ENCODE results near the gene PRKCZ. TPM values are rescaled to one million over a fixed set of nuclear protein-coding genes. Genes with fewer than 3 reads are reported as not detected.

The PRKCZ gene
- total RNA-seq, 2 donors from 2014 or later = 34.5 to 46.7 TPM

DNA sequence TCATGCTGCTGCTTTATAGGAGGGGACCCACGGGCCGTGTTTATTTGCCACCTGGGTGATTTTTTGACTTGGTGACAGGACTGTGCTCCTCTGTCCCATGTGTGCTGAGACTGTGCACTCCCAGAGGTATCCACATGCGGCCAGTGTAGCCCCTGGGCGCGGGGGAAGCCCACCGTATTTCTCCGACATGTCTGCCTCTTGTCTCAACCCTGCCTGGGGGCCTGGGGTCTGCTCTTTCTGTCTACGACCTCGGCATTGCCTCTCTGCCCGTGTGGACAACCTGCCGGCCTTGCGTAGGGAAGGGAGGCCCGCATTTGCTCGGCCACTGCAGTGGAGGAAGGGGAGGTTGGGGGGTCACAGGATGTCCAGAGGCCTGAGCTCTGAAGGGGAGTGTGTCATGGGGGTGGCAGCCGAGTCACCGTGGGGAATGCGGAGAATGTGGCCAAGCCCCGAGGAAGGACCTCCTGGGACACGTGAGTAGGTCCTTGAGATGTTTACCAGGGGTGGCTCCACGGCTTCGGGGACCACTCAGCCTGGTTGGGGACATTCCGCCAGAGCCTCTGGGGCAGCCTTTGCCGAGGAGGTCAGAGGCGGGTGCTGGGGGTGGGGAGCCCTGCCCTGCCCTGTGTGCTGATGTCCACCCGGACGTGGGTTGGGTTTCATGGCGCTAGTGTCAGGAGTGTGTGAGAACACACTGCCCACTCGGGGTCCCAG is 11.0 kb downstream of the PRKCZ start:
- intact Hi-C loops (cut with DNase I) = no loop called here
- DNase-seq (ENCODE audit: low spot score) = no peak
- TF ChIP-seq POLR2A (IDR thresholded peaks at IDR 0.05) (no peak), POLR2AphosphoS5 (IDR thresholded peaks at IDR 0.05) (no peak)
- TF ChIP-seq, protein P1, sequence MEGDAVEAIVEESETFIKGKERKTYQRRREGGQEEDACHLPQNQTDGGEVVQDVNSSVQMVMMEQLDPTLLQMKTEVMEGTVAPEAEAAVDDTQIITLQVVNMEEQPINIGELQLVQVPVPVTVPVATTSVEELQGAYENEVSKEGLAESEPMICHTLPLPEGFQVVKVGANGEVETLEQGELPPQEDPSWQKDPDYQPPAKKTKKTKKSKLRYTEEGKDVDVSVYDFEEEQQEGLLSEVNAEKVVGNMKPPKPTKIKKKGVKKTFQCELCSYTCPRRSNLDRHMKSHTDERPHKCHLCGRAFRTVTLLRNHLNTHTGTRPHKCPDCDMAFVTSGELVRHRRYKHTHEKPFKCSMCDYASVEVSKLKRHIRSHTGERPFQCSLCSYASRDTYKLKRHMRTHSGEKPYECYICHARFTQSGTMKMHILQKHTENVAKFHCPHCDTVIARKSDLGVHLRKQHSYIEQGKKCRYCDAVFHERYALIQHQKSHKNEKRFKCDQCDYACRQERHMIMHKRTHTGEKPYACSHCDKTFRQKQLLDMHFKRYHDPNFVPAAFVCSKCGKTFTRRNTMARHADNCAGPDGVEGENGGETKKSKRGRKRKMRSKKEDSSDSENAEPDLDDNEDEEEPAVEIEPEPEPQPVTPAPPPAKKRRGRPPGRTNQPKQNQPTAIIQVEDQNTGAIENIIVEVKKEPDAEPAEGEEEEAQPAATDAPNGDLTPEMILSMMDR (IDR thresholded peaks at IDR 0.05) = no peak
- no peaks in the 10 kb centered on the region for H3K27me3 ChIP-seq (replicated peaks; ENCODE audit: insufficient read depth)
- no peaks in the 10 kb centered on the region for H3K36me3 ChIP-seq
- no peak overlapping the region for H3K4me3 ChIP-seq
- H3K9me3 ChIP-seq = no peaks in the 10 kb centered on the region
- H3K27ac ChIP-seq = no peak overlapping the region
- WGBS = 81% methylated on average over 28 of the region's 28 CpGs
- H3K4me1 ChIP-seq (replicated peaks) = no peaks in the 10 kb centered on the region

DNA sequence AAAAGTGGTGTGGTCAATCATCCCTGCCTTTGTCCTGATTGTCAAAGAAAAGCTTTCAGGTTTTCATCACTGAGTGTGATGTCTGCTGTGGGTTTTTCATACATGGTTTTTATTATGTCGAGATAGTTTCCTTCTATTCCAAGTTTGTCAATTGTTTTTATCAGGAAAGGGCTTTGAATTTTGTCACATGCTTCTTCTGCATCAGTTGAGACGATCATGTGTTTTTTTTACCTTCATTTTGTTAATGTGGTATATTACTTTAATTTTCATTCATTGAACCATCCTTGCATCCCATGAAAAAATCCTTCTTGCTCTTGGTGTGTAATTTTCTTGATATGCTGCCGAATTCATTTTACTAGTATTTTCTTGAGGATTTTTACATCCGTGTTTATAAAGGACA is 15.5 kb downstream of the PRKCZ start:
- DNase-seq (ENCODE audit: low spot score) = no peak
- H3K27ac ChIP-seq = no peak overlapping the region
- TF ChIP-seq, protein P1 (IDR thresholded peaks at IDR 0.05) = no peak
- no peak for TF ChIP-seq POLR2A (IDR thresholded peaks at IDR 0.05)
- no peak for TF ChIP-seq POLR2AphosphoS5 (IDR thresholded peaks at IDR 0.05)
- no peaks in the 10 kb centered on the region for H3K4me1 ChIP-seq (replicated peaks)
- 98% methylated on average over 4 of the region's 4 CpGs for WGBS
- H3K9me3 ChIP-seq = no peaks in the 10 kb centered on the region
- no peak overlapping the region for H3K4me3 ChIP-seq
- intact Hi-C loops (cut with DNase I) = no loop called here
- H3K27me3 ChIP-seq (replicated peaks; ENCODE audit: insufficient read depth) = no peaks in the 10 kb centered on the region
- no peaks in the 10 kb centered on the region for H3K36me3 ChIP-seq

DNA sequence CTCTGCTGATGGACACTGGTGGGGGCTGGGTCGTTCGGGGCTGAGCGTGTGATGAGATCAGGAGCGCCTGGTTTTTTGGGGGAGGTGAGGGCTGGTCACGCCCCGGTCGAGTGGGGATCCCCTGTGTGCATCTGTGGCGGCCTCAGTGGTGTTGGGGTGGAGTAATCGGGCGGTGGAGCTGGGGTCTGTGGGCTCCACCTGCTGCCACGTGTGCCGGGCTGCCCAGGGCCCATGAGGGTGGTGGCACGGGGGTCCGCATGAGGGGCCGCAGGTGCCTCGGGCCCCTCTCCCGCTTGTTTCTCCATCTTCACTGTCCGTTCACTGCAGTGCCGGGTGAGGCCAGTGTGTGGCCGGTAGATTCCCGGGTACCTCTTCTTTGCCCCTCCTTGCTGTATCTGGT is 17.2 kb downstream of the PRKCZ start:
- Histone ChIP-seq H3K4me1 (replicated peaks) (no peaks in the 10 kb centered on the region), H3K27ac (no peak overlapping the region), H3K9me3 (no peaks in the 10 kb centered on the region), H3K4me3 (no peak overlapping the region), H3K36me3 (no peaks in the 10 kb centered on the region), H3K27me3 (replicated peaks; ENCODE audit: insufficient read depth) (no peaks in the 10 kb centered on the region)
- WGBS = 92% methylated on average over 21 of the region's 21 CpGs
- DNase-seq (ENCODE audit: low spot score) = no peak
- intact Hi-C loops (cut with DNase I) = no loop called here
- no peak for TF ChIP-seq POLR2A (IDR thresholded peaks at IDR 0.05)
- TF ChIP-seq, protein P1 (IDR thresholded peaks at IDR 0.05) = no peak
- no peak for TF ChIP-seq POLR2AphosphoS5 (IDR thresholded peaks at IDR 0.05)

DNA sequence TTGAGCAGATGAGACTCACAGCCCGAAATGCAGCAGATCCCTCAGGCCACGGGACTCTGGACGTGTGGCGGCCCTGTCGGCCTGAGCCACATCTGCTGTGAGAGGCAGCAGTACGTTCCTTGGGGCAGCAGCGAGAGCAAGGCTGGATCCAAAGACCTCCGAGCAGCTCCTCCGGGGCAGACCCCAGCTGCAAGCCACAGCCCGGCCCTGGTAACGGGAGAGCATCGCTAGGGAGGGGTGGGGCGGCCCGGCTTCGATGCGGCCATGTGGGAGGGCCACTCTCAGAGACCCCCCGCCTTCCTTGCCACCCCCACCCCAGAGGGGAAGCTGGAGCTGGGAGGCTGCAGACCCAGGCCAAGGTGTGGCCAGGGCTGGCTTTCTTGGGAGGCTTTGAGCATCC is 17.8 kb downstream of the PRKCZ start:
- Histone ChIP-seq H3K27me3 (replicated peaks; ENCODE audit: insufficient read depth) (no peaks in the 10 kb centered on the region), H3K36me3 (no peaks in the 10 kb centered on the region), H3K4me1 (replicated peaks) (no peaks in the 10 kb centered on the region), H3K27ac (no peak overlapping the region), H3K4me3 (no peak overlapping the region), H3K9me3 (no peaks in the 10 kb centered on the region)
- TF ChIP-seq POLR2AphosphoS5 (IDR thresholded peaks at IDR 0.05) (no peak), POLR2A (IDR thresholded peaks at IDR 0.05) (no peak)
- TF ChIP-seq, protein P1 (IDR thresholded peaks at IDR 0.05) = no peak
- DNase-seq (ENCODE audit: low spot score) = no peak
- 80% methylated on average over 15 of the region's 17 CpGs for WGBS
- intact Hi-C loops (cut with DNase I) = no loop called here

DNA sequence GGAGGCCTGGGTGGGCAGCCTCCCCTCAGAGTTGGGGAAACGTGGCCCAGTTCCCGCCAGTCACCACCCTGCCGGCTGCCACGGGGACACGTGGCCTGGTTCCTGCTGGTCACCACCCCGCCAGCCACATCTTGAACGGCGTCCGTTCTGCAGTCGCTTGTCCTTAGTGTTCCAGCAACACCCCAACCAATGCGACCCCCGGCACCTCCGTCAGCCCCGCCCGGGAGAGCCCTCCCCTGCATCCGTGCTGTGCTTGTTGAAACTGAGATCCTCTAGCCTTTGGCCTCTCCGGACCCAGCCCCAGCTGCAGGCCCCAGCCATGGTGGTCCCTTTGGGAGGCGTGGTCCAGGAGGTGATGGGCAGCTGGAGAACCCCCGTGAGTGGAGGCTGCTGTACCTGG is 18.7 kb downstream of the PRKCZ start:
- Histone ChIP-seq H3K4me3 (no peak overlapping the region), H3K36me3 (no peaks in the 10 kb centered on the region), H3K27me3 (replicated peaks; ENCODE audit: insufficient read depth) (no peaks in the 10 kb centered on the region), H3K4me1 (replicated peaks) (no peaks in the 10 kb centered on the region), H3K9me3 (no peaks in the 10 kb centered on the region), H3K27ac (no peak overlapping the region)
- 96% methylated on average over 19 of the region's 19 CpGs for WGBS
- no peak for DNase-seq (ENCODE audit: low spot score)
- intact Hi-C loops (cut with DNase I) = no loop called here
- TF ChIP-seq POLR2A (IDR thresholded peaks at IDR 0.05) (no peak), POLR2AphosphoS5 (IDR thresholded peaks at IDR 0.05) (no peak)
- TF ChIP-seq, protein P1 (IDR thresholded peaks at IDR 0.05) = no peak
